GM19240 (cell line): Measurements from ENCODE around the gene SNAP47.

ENCODE experiments used
- DNase-seq: peaks from one replicate; pipeline ENCODE4 v3.0.0; 2011; ENCODE audit warnings: low spot score; ENCODE audit not compliant: insufficient read length

The SNAP47 gene

DNA sequence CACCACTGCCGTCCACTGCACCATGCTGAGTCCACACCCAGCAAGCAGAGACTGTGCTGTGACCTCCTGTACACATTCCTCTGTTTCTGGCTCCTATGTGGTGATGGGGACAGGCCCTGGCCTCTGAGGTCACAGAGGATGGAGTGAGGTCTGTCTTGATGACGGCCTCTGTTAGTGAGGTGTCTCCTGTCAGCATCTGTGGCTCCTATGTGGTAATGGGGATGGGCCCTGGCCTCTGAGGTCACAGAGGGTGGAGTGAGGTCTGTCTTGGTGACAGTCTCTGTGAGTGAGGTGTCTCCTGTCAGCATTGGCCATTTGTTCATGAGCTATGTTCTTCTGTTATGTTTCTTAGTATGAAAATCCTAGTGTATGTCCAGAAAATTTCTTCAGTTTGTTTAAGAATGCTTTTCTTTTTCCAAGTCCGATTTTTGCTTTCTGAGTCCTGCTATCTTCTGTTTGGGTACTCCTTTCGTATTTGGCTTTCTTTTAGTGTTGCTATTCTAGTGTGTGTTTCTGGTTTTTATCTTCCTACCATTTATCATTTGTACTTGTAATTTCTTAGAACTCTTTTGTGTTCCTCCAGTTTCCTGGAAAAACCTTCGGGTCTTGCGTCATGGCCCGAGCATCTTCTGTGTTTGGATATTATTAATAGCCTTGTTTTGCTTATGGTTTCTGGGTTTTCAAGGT is 13.4 kb downstream of the SNAP47 start:
- DNase-seq: no peak

DNA sequence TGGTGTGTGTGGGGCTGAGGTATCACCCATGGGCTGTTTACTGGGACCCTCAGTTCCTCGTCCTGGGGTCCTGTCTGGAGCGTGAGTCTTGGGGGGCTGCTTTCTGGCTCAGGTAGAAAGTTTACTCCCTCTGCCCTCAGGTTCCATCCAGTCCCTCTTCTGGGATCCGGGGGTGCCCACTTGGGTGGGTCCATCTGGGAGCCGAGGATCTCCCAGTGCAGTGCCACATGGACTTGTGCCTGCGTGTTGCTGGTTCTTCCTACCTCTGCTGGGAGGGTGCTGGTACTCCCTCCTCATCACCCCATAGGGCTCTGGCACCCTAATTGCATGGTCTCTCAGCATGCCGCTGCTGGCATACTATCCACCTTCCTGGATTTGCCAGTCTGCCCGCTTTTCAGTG is 14.0 kb downstream of the SNAP47 start:
- DNase-seq: no peak

DNA sequence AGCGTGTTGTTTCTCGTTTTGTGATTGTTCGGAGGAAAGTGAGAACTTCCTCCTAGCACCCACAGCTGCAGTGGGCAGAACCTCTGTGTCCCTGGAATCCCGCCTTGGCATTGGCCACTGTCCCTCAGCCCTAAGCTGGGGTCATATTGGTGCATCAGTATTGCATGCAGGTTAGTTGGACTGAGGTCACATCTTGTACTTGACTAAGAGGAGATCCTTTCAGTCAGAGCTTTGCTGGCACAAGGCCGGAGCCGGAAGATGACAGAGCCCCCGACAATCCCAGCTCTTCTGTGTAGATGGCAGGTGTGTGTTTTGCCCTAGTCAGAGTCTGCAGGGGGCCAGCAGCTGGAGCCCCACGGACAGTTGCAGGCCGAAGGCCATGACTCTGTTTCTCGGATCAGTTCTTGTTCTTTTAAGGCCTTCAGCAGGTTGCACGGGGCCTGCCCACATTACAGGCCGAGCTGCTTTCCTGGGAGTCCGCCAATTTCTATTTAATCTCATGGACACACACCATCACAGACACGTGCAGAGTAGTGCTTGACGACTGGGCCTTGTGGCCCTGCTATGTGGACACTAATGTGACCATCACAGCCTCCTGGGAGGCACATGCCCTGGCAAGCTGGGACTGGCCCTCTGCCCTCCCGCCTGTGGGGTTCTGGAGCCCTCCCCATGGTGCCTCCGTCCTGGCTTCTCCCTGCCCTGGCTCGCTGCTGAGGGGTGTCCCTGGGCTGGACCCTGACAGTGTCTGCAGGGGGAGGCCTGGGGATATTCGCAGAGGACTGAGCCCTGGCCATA is 14.9 kb downstream of the SNAP47 start:
- DNase-seq: no peak

DNA sequence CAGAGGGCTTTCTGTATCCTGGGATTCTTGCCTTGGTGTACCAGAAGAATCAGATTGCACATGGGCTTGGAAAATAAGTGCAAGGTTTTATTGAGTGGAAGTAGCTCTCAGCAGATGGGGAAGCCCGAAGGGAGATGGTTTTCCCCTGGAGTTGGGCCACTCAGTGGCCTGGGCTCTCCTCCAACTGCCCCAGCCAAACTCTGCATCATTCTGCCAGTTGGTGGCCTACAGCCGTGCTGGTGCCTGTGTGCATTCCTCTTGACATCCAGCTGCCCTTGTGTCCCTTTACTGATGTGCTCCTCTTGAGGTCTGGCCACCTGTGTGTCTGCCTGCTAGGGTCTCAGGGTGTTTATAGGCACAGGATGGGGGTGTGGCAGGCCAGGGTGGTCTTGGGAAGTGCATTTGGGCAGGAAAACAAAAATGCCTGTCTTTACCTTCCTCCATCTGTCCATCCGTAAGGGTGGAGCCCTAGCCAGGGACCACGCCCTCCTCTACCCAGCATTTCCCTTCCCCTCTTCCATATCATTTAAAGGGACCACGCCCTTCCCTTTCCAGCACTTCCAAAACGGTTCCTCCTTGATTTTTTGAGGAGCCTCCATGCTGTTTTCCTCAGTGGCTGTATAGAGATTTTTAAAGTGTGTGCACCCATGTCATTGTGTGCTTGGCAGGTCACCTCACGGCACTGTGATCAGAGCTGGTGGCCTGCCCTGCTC is 18.9 kb downstream of the SNAP47 start:
- DNase-seq: no peak

DNA sequence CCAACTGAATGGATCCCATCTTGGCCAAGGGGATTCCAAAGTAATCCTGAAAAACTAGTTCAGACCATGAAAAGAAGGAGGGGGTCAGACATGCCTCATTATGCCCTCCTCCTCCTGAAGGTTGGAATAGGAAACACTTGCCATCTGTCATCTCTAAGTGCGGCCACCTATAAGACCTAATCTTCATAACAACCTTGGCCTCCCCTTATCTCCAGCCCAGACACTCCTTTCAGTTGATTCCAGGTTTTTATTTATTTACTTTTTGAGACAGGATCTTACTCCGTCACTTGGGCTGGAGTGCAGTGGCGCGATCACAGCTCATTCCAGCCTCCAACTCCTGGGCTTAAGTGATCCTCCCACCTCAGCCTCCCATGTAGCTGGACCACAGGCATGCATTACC is 19.7 kb downstream of the SNAP47 start:
- DNase-seq: no peak

DNA sequence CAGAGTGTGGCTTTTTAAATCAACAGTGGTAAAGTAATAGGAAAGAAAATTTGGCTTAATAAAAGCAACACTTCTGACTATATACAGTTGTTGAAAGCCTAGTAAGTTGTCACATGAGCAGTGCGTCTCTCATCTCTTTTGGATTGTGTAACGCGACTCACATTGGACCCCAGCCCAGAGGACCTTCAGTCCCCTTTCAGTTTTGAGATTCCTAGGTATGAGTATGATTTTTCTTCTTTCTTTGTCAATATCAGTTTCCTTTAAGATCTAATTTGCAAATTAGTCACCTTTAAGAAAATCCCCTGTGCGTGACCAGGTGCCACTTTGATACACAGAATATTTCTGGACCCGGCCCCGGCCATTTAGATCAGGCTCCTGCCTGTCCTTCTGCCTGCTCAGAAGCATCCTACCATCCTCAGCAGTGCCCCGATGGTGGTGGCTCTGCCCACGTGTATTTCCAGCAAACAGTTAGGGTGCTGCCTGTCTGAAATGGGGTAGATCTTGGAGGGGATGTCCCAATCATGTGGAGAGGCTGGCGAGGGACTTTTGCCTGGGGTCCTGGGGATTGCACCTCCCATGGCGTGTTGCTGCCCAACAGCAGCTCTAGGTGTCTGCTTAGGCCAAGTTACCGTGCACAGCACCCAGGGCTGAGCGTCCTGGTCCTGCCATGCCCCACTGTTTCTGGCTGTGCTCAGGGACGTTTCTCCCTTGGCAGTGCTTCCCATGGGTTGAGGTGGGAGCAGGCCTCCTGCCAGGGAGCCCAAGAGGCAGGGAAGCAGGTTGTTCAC is 21.1 kb downstream of the SNAP47 start:
- DNase-seq: no peak

DNA sequence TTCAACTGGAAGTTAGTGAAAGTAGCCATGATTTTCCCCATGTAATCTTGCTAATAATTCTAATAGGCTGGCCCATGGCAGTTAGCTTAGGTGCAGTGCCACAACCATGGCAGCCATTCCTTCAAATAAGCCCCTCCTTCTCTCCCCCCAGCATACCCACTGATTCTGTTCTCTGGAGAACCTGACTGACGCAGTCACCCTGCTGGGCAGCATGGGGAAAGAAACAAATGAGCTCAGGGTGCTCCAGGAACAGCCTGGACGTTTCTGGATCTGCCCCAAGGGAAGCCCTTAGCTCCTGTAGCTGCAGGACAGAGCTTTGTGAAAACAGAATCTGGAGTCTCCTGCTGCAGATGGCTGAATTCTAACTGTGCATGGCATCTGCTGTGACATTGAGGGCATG is 22.5 kb downstream of the SNAP47 start:
- no peak for DNase-seq

DNA sequence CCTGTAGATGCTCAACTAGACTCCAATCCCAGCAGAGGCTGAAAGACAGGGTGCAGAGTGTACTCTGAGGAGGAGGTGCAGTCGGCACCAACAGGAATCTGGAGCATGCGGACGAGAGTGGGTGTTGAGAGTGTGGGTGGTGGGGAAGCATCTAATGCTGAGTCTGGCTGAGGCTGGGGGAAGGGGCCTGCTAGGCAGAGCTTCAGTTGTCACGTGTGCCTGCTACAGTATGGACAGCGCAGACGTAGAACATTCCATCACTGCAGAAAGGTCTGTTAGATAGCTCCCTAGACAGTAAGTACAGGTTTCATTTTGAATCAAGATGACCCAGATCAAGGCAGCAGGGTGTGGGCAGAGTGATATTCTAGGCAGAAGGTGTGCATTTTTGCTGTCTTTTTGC is 23.1 kb downstream of the SNAP47 start:
- DNase-seq: no peak

DNA sequence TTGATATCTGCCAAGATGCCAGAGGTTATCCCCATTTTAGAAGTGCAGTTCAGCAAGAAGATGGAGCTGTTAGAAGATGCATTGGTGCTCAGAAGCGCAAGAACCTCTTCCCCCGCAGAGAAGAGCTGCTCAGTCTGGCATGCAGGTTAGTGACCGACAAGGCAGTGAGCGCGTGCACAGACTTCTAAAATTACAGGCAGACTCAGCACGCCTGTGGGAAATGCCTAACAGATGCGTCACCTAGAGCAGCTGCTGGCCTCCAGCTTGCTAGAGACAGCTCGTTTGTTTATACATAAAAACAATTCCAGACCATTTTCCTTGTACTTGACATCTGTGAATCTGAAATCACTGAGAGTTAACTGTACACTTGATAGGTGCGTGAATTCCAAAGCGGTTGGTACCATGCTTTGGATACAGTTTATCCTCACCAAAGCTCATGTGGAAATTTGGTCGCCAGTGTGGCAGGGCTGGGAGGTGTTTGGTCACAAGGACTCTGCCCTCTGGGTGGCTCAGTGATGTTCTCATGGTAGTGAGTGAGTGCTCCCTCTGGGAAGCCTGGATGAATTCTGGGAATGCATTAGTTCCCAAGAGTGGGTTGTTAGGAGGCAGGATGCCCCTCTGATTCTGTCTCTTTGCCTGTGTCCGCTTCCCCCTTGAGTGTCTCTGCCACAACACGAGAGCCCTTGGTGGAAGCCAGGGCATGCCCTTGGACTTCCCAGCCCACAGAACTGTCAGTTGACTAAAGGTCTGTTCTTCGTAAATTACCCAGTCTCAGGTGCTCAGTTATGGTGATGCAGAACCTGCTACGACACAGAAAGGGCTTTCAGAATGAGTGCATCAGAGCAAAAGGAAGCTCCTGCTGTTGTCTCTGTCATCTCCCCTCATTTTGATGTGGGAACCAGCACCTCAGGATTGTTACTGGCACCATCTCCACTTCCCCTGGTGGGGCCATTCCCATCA is 24.4 kb downstream of the SNAP47 start:
- DNase-seq: no peak

DNA sequence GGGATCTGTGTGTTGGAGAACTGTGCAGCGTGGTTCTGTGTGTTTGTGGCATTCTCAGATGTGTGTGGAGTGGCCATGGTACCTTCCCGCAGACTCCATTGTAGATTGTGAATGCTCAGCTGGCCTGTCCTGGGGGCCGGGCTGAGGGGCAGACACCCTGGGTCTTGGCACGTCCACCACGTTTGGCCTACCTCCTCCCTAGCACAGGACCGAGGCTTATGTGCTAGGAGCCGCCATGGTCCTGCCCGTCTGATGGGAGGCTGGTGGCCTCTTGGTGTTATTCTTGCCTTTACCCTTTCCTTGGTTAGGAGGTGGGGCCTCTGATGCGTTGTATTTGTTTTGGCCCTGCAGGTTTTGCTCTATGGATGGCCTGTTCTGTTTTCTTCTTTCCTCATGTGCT is 25.1 kb downstream of the SNAP47 start:
- DNase-seq: no peak

DNA sequence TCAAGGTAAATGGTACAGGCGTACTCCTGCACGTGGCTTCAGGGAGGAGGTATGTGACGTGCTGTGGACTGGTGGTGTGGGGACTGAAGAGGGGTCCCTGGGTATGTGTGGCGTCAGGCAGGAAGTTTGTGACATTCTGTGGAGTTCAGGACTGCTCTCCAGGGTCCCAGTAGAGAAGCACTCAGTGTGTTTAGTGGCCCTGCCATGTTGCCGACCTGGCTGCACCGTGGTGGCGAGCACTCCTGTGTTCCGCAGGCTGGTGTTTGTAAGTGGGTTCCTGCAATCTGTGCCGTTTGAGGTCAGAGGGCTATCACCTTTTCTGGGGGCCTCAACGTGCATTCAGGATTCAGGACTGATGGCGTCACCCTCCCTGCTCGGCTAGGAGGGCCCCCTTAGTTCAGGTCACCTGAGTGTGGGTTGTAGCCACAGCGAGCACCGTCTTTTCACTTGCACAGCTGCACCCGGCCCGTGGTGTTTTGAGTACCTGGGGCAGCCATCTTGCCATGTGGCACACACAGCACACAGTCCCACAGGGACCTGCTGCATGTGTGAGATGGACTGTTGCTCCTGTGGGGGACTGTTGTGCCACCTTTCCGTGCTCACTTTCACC is 26.5 kb downstream of the SNAP47 start:
- no peak for DNase-seq

DNA sequence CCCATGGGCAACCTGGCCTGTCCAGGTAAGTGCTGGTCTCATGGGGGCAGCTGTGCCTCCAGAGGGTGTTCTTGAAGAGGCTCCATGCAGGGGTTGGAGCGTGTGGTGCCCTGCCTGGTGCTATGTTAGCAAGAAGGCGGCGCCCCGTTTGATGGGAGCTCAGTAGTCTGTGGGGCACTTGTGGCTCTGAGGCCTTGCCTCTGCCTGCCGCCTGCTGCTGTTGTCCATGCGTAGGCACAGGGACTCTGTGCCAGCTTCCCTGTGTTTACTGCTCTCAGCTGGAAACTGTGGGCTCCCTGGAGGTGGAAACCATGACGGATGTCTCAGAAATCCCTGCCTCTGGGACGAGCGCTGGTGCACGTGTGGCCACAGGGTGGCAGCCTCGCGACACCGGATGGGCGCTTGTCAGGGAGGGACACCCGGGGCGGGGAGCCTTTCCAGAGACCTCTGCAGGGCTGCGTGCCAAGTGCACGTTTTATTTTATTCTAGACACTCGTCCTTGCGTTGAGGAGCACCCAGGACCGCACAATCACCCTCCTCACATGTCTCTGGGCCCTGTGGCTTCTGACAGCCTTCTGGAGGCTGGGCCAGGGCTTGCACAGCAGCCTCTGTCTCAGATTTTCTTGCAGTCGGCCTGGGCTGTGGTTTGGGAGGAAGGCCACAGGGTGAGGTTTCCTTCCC is 27.1 kb downstream of the SNAP47 start:
- peak; percentile 92 for DNase-seq

DNA sequence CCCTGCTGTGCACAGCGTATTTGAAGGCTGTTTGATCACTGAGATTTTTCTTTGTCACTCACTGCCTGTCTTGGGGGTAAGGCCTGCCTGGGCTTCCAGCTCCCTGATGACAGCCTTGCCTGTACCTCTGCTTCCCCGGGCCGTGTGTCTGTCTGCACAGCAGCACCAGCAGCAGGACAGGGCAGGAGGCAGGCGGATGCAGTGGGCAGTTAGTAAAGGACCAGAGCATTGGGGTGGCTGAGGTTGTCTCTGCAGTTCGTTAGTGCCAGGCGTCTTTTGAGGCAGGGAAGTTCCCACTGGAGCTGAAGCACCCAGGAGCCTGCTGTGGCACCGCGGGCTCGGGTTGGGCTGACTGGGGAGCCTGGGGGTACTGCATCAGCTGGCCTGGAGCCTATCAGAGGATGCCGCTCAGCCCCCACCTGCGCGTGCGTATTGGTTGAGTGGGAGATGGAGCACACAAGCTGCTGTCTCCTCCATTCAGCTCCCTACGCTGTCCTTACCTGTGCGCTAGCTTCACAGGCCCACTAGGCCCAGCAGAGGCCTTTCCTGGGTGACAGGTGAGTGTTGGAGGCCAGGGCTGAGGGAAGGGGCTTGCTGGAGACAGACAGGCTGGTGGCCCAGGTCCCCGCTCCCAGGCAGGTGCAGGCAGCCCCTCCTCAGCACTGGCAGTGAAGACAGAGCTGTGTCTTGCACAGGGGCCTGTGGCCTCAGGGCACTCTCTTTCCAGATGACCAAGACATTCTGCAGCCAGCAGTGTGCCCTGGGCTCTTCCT is 28.2 kb downstream of the SNAP47 start:
- DNase-seq: no peak

DNA sequence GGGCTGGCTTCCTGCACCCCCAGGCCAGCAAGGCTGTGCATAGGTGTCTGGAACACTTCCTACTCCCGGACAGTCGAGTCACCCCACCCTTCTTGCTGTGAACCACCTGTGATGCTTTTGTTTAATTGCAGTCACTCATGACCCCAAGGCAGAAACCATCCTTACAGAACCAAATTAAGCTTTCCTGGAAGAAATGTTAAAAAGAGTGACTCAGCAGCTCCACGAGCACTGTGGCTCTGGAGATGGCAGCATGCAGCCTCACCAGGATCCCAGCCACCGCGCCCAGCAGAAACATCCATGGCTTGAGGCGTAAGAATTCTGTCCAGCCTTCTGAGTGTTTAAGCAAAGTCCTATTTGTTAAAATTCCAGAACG is 28.8 kb downstream of the SNAP47 start:
- no peak for DNase-seq

DNA sequence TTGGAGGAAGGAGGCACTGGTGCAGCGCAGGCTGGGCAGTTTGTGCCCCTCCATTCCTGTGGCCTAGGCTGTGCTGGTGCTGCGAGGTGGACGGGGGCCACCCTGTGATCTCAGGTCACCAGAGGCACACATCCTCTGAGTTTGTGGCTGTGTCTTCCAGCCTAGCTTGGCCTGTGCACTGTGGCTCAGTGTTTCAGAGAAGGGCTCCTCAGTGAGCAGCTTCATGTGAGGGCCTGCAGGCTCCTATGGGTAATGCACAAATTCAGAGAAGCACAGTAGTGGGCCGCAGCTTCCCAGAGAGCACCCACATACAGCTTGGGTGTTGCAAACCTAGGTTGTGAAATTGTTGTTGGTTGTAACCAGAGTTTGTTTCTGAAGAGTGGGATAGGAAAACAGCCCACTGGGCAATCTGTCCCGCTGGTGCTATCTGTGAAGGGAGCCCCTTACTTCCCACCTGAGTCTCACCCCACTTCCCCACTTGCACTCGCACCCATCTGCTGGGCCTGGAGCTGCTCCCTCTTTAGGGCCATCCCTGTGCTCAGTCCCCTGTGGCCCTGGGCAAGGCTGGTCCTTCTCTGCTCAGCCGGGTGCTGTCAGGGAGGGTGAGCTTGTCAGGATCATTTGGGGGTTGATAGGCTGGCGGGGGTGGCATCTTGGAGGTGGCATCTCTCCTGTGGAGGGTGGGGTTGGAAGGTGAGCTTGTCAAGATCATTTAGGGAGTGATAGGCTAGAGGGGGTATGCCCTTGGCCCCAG is 30.2 kb downstream of the SNAP47 start:
- no peak for DNase-seq

DNA sequence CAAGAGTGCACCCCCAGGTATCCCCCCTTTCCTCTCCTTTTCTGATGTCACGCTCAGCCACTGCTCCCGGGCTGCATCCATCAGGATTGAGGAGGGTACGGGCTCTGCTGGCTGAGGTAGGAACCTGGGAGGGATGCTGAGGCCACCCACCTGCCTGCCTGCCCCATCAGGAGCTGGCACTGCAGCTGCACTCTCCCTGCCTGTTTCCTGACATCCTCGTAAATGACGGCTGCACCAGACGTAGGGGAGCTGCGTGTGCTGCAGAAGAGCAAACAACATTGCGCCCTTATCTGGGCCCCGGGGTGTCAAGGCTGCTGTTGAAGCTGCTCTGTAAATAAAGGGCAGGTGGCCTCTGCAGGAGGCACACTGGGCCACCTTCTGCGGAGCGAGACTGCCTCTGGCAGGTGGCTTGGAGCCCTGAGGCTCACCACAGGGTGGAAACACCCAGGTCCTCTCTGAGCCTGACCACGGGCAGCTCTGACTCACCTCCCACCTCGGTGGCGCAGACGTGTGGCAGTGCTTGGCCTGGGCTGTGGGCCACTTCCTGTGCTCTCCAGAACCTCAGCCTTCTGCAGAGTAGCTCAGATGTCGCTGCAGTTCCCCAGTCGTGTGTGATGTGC is 30.9 kb downstream of the SNAP47 start:
- DNase-seq: no peak

DNA sequence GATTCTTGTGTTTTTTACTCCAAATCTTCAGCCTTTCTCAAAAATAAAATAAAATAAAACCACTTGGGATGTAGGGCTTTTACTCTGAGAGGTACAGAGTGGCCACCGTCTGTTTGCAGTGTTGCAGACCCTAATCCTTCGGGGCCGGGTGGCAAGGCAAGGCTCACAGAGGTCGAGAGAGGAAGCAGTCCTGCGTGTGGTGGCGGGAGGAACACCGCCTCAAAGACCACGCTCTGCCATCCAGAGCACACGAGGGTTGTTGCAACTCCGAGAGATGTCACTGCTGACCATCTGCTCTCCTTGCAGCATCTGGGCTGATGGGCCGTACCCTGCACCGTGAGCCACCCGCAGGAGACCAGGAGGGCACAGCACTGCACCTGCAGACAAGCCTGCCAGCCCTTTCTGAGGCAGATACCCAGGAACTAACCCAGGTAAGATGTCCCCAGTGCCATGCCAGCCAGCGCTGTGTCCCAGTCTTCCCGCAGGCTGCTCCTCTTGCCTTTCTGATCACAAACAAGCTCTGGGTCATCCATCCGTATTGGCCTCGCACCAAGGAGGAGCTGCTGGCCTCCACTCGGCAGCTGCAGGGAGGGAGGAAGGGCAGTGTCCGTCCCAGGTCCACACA is 31.5 kb downstream of the SNAP47 start:
- DNase-seq: no peak
